H9 (cell line): ENCODE data around the gene MN1. TPM values are rescaled to one million over a fixed set of nuclear protein-coding genes. Genes with fewer than 3 reads are reported as not detected.

Experiments used
- DNase-seq: peaks from one replicate; pipeline ENCODE4 v3.0.0-alpha.2; 2017
- H2AFZ ChIP-seq: one replicate; pipeline ENCODE4 v1.6.1; 2013; ENCODE audit warnings: mild to moderate bottlenecking, low read length, control low read depth, moderate library complexity
- H2AK5ac ChIP-seq: 2 replicates; pipeline ENCODE4 v1.6.1; 2013; ENCODE audit warnings: low read length, control low read depth, mixed read lengths; ENCODE audit not compliant: insufficient read length
- H2BK120ac ChIP-seq: one replicate; pipeline ENCODE4 v1.6.1; 2013; ENCODE audit warnings: low read depth, mild to moderate bottlenecking, low read length, control low read depth, inconsistent platforms; ENCODE audit not compliant: poor library complexity, severe bottlenecking
- H2BK12ac ChIP-seq: 2 replicates; pipeline ENCODE4 v1.6.1; 2013; ENCODE audit warnings: low read length, control low read depth, mixed read lengths, low read depth; ENCODE audit not compliant: insufficient read length
- H2BK15ac ChIP-seq: 2 replicates; pipeline ENCODE4 v1.6.1; 2013; ENCODE audit warnings: low read depth, low read length, control low read depth
- H2BK20ac ChIP-seq: one replicate; pipeline ENCODE4 v1.6.1; 2013; ENCODE audit warnings: low read depth, mild to moderate bottlenecking, low read length, control low read depth, inconsistent platforms; ENCODE audit not compliant: poor library complexity, severe bottlenecking
- H2BK5ac ChIP-seq: 2 replicates; pipeline ENCODE4 v1.6.1; 2013; ENCODE audit warnings: low read length, control low read depth, mixed read lengths; ENCODE audit not compliant: insufficient read length
- H3K14ac ChIP-seq: 2 replicates; pipeline ENCODE4 v1.6.1; 2013; ENCODE audit warnings: low read length, control low read depth; ENCODE audit not compliant: insufficient read depth
- H3K18ac ChIP-seq: 2 replicates; pipeline ENCODE4 v1.6.1; 2013; ENCODE audit warnings: low read depth, mild to moderate bottlenecking, mixed read lengths, low read length, control low read depth; ENCODE audit not compliant: insufficient read length
- H3K23ac ChIP-seq: 2 replicates; pipeline ENCODE4 v1.6.1; 2013; ENCODE audit warnings: low read length, control low read depth, mixed read lengths, low read depth; ENCODE audit not compliant: insufficient read length
- H3K23me2 ChIP-seq: 2 replicates; pipeline ENCODE4 v1.6.1; 2013; ENCODE audit warnings: low read depth, mild to moderate bottlenecking, mixed read lengths, low read length, control low read depth; ENCODE audit not compliant: insufficient read length, poor library complexity, severe bottlenecking
- H3K27ac ChIP-seq: 2 replicates; pipeline ENCODE4 v1.5.1; 2013; ENCODE audit warnings: low read length, control low read depth, mixed read lengths, low read depth; ENCODE audit not compliant: insufficient read length
- H3K27me3 ChIP-seq: 2 replicates; pipeline ENCODE4 v1.6.1; 2013; ENCODE audit warnings: low read length, control low read depth, inconsistent platforms; ENCODE audit not compliant: insufficient read depth
- H3K4ac ChIP-seq: 2 replicates; pipeline ENCODE4 v1.6.1; 2013; ENCODE audit warnings: low read depth, mild to moderate bottlenecking, control low read depth, inconsistent platforms, low read length, moderate library complexity
- H3K4me1 ChIP-seq: 2 replicates; pipeline ENCODE4 v1.6.1; 2013; ENCODE audit warnings: low read length, control low read depth, inconsistent platforms; ENCODE audit not compliant: insufficient read depth
- H3K4me2 ChIP-seq: 2 replicates; pipeline ENCODE4 v1.6.1; 2013; ENCODE audit warnings: low read length, control low read depth, mixed read lengths; ENCODE audit not compliant: insufficient read length, insufficient read depth
- H3K56ac ChIP-seq: 2 replicates; pipeline ENCODE4 v1.6.1; 2013; ENCODE audit warnings: low read depth, mild to moderate bottlenecking, mixed read lengths, low read length, control low read depth; ENCODE audit not compliant: insufficient read length
- H3K79me1 ChIP-seq: 2 replicates; pipeline ENCODE4 v1.6.1; 2013; ENCODE audit warnings: low read depth, mild to moderate bottlenecking, moderate library complexity, low read length, control low read depth, inconsistent platforms; ENCODE audit not compliant: insufficient read depth, poor library complexity, severe bottlenecking
- H3K79me2 ChIP-seq: 2 replicates; pipeline ENCODE4 v1.6.1; 2013; ENCODE audit warnings: low read length, control low read depth, inconsistent platforms; ENCODE audit not compliant: insufficient read depth
- H3K9ac ChIP-seq: 2 replicates; pipeline ENCODE4 v1.6.1; 2013; ENCODE audit warnings: low read length, control low read depth, mixed read lengths; ENCODE audit not compliant: insufficient read length; ENCODE audit errors: extremely low read depth
- H3K9me3 ChIP-seq: one replicate; pipeline ENCODE4 v1.6.1; 2013; ENCODE audit warnings: low read depth, low read length, inconsistent platforms; ENCODE audit not compliant: control insufficient read depth
- H3T11ph ChIP-seq: one replicate; pipeline ENCODE4 v1.6.1; 2013; ENCODE audit warnings: mild to moderate bottlenecking, low read length, control low read depth, inconsistent platforms
- H4K20me1 ChIP-seq: one replicate; pipeline ENCODE4 v1.6.1; 2013; ENCODE audit not compliant: control insufficient read depth, insufficient read length, insufficient read depth
- H4K5ac ChIP-seq: 2 replicates; pipeline ENCODE4 v1.6.1; 2013; ENCODE audit warnings: low read depth, mild to moderate bottlenecking, mixed read lengths, low read length, control low read depth; ENCODE audit not compliant: insufficient read length
- H4K8ac ChIP-seq: replicated peaks from 2 replicates; pipeline ENCODE4 v1.6.1; 2013; ENCODE audit warnings: low read length, control low read depth, mixed read lengths, low read depth; ENCODE audit not compliant: insufficient read length
- H4K91ac ChIP-seq: 2 replicates; pipeline ENCODE4 v1.6.1; 2013; ENCODE audit warnings: low read depth, mild to moderate bottlenecking, moderate library complexity, mixed read lengths, low read length, control low read depth; ENCODE audit not compliant: insufficient read length
- H3K27ac Mint-ChIP-seq, 3 experiments: 2 replicates in 2 of 3; 3 replicates in 1 of 3; pipeline ENCODE4 v1.8.0; 2020 to 2021; ENCODE audit warnings: mixed read lengths in 3 of 3, mild to moderate bottlenecking in 1 of 3, moderate library complexity in 1 of 3
- H3K27me3 Mint-ChIP-seq: 2 replicates; pipeline ENCODE4 v1.8.0; 2021; ENCODE audit warnings: low read depth, mild to moderate bottlenecking, moderate library complexity, mixed read lengths
- H3K36me3 Mint-ChIP-seq, 3 experiments: 2 replicates in 2 of 3; 3 replicates in 1 of 3; pipeline ENCODE4 v1.8.0; 2020 to 2021; ENCODE audit warnings: low read depth in 3 of 3, mixed read lengths in 3 of 3; ENCODE audit not compliant: insufficient read depth in 1 of 3
- H3K4me1 Mint-ChIP-seq, 2 experiments: 2 replicates each; pipeline ENCODE4 v1.8.0; 2020; ENCODE audit warnings: mixed read lengths in 2 of 2
- H3K4me3 Mint-ChIP-seq, 2 experiments: 2 replicates in 1 of 2; 3 replicates in 1 of 2; pipeline ENCODE4 v1.8.0; 2020 to 2021; ENCODE audit warnings: mild to moderate bottlenecking in 2 of 2, mixed read lengths in 2 of 2, moderate library complexity in 1 of 2
- H3K9me3 Mint-ChIP-seq, 2 experiments: 2 replicates in 1 of 2; 3 replicates in 1 of 2; pipeline ENCODE4 v1.8.0; 2020; ENCODE audit warnings: mild to moderate bottlenecking in 2 of 2, mixed read lengths in 2 of 2, moderate library complexity in 1 of 2
- WGBS: extraction: QIAGEN DNeasy Blood & Tissue Kit; methylation state at CpG from one replicate; pipeline ENCODE4 v1.1.7; 2013; ENCODE audit warnings: missing lambda C conversion rate, low lambda C conversion rate, mixed read lengths; ENCODE audit not compliant: insufficient read length; ENCODE audit errors: extremely low coverage; 5-methylcytosine and 5-hydroxymethylcytosine counted together
- total RNA-seq: library from RNA; stranded (reverse); gene quantifications from 2 replicates; pipeline ENCODE4 v1.2.1, GENCODE V29; 2021
- TF ChIP-seq, protein P1 (sequence below): fragments of 200-600 bp; sonication (generic); conservative IDR thresholded peaks from 3 replicates; pipeline ENCODE4 v1.8.0; 2021; ENCODE audit warnings: antibody characterized with exemption, mild to moderate bottlenecking

The MN1 gene
- total RNA-seq, 1 experiment from 2014 or later: 2.8 TPM

GRCh38 chr22:27797520-27798391 lies 3.8 kb downstream of the MN1 start:
- H2BK12ac ChIP-seq: no peak overlapping the region
- H3K4me3 Mint-ChIP-seq: peak overlapping the region in 1 of 2 experiments; percentile 14; a peak in 1 of 5 replicates
- H3K27me3 ChIP-seq: peaks cover 51% of the 10 kb centered on the region; the same call in 1 of the 2 replicates
- H3K23ac ChIP-seq: no peak overlapping the region
- peaks cover 6% of the 10 kb centered on the region; the same call in 1 of the 2 replicates for H3K4me1 ChIP-seq
- no peak overlapping the region for H3T11ph ChIP-seq
- H3K4me1 Mint-ChIP-seq: peaks cover 49 to 55% of the 10 kb centered on the region in 2 experiments
- no peak overlapping the region for H2AK5ac ChIP-seq
- H3K9ac ChIP-seq: no peak overlapping the region
- no peak overlapping the region for H2BK5ac ChIP-seq
- no peak overlapping the region for H3K56ac ChIP-seq
- no peaks in the 10 kb centered on the region for H3K9me3 ChIP-seq
- no peak overlapping the region for H3K14ac ChIP-seq
- H3K4ac ChIP-seq: no peak overlapping the region
- H3K9me3 Mint-ChIP-seq: no peaks in the 10 kb centered on the region
- H2BK120ac ChIP-seq: no peak overlapping the region
- H4K20me1 ChIP-seq: no peaks in the 10 kb centered on the region
- H3K79me1 ChIP-seq: no peaks in the 10 kb centered on the region
- WGBS: no CpG with 5 or more reads among the region's 86 CpGs
- H4K91ac ChIP-seq: no peak overlapping the region
- H3K27ac Mint-ChIP-seq: no peak overlapping the region
- H3K27ac ChIP-seq: no peak overlapping the region
- no peak overlapping the region for H4K8ac ChIP-seq
- H3K18ac ChIP-seq: no peak overlapping the region
- H2AFZ ChIP-seq: no peak overlapping the region
- peaks cover 28% of the 10 kb centered on the region for H3K23me2 ChIP-seq
- peaks cover 0 to 5% (median 2%) of the 10 kb centered on the region in 3 experiments; a peak in 2 of 7 replicates for H3K36me3 Mint-ChIP-seq
- TF ChIP-seq, protein P1, sequence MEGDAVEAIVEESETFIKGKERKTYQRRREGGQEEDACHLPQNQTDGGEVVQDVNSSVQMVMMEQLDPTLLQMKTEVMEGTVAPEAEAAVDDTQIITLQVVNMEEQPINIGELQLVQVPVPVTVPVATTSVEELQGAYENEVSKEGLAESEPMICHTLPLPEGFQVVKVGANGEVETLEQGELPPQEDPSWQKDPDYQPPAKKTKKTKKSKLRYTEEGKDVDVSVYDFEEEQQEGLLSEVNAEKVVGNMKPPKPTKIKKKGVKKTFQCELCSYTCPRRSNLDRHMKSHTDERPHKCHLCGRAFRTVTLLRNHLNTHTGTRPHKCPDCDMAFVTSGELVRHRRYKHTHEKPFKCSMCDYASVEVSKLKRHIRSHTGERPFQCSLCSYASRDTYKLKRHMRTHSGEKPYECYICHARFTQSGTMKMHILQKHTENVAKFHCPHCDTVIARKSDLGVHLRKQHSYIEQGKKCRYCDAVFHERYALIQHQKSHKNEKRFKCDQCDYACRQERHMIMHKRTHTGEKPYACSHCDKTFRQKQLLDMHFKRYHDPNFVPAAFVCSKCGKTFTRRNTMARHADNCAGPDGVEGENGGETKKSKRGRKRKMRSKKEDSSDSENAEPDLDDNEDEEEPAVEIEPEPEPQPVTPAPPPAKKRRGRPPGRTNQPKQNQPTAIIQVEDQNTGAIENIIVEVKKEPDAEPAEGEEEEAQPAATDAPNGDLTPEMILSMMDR: no peak
- H2BK15ac ChIP-seq: no peak overlapping the region
- no peak overlapping the region for H2BK20ac ChIP-seq
- peaks cover 89% of the 10 kb centered on the region for H3K27me3 Mint-ChIP-seq
- peak; percentile 61 for DNase-seq
- H3K79me2 ChIP-seq: no peaks in the 10 kb centered on the region
- H3K4me2 ChIP-seq: peak overlapping the region; percentile 25
- no peak overlapping the region for H4K5ac ChIP-seq
